Left renal pelvis (tissue), 4 donors: ENCODE measurements around the gene AKAP13. TPM values are rescaled to one million over a fixed set of nuclear protein-coding genes. Genes with fewer than 3 reads are reported as not detected.

ENCODE experiments used
- DNase-seq, 4 donors: peaks; one replicate each; pipeline ENCODE4 v3.0.0-alpha.2; 2013; ENCODE audit warnings: low read depth in 4 of 4, low spot score in 3 of 4
- polyA plus RNA-seq, 4 donors: library from polyadenylated mRNA; unstranded; fragments of 120-200 nt; gene quantifications; one replicate each; pipeline ENCODE4 v1.2.1, GENCODE V29; 2013; ENCODE audit not compliant: insufficient read length in 4 of 4

The AKAP13 gene
- polyA plus RNA-seq, 4 donors, result 82.3 to 93.2 (median 87.8) TPM

- no peak for DNase-seq
These were observed 207.5 kb downstream of the AKAP13 start for GRCh38 chr15:85587707-85588411.

- DNase-seq, result no peak
These were observed 208.3 kb downstream of the AKAP13 start for GRCh38 chr15:85588677-85589076.

- no peak for DNase-seq
These were observed 209.4 kb downstream of the AKAP13 start for GRCh38 chr15:85589851-85590250.

- no peak for DNase-seq
These were observed 211.2 kb downstream of the AKAP13 start for GRCh38 chr15:85591622-85592021.

GRCh38 chr15:85592148-85592547 lies 211.7 kb downstream of the AKAP13 start:
- DNase-seq, result no peak

GRCh38 chr15:85593809-85594445 lies 213.5 kb downstream of the AKAP13 start:
- no peak for DNase-seq

GRCh38 chr15:85595804-85596536 lies 215.6 kb downstream of the AKAP13 start:
- DNase-seq, result no peak

- DNase-seq, result no peak
These were observed 216.9 kb downstream of the AKAP13 start for GRCh38 chr15:85597155-85597815.

- DNase-seq, result no peak
These were observed 217.8 kb downstream of the AKAP13 start for GRCh38 chr15:85598219-85598618.

GRCh38 chr15:85598718-85599398 lies 218.5 kb downstream of the AKAP13 start:
- DNase-seq, result no peak

GRCh38 chr15:85600001-85600400 lies 219.6 kb downstream of the AKAP13 start:
- no peak for DNase-seq

- no peak for DNase-seq
These were observed 222.8 kb downstream of the AKAP13 start for GRCh38 chr15:85603160-85603559.

- no peak for DNase-seq
These were observed 223.3 kb downstream of the AKAP13 start for GRCh38 chr15:85603703-85604102.

- no peak for DNase-seq
These were observed 223.8 kb downstream of the AKAP13 start for GRCh38 chr15:85604194-85604593.

GRCh38 chr15:85606738-85607137 lies 226.3 kb downstream of the AKAP13 start:
- DNase-seq, result no peak

- no peak for DNase-seq
These were observed 226.9 kb downstream of the AKAP13 start for GRCh38 chr15:85607141-85607806.

- no peak for DNase-seq
These were observed 227.4 kb downstream of the AKAP13 start for GRCh38 chr15:85607842-85608241.

- no peak for DNase-seq
These were observed 229.1 kb downstream of the AKAP13 start for GRCh38 chr15:85609492-85609891.

- DNase-seq, result no peak
These were observed 231.0 kb downstream of the AKAP13 start for GRCh38 chr15:85611361-85611760.

- DNase-seq, result no peak
These were observed 233.7 kb downstream of the AKAP13 start for GRCh38 chr15:85614059-85614458.
